HepG2 (cell line): ENCODE data around the gene GGA3. TPM values are rescaled to one million over a fixed set of nuclear protein-coding genes. Genes with fewer than 3 reads are reported as not detected.
A peak's percentile ranks its signal among the peaks of the same experiment; 100 is the strongest.

Source experiments
- CCAR2 ChIP-seq: fragments of 200-400 bp; formaldehyde crosslinking; optimal IDR thresholded peaks from 2 replicates; pipeline ENCODE3; 2018; ENCODE audit warnings: low read depth, mild to moderate bottlenecking, low read length, moderate library complexity
- HNRNPLL ChIP-seq: fragments of 200-400 bp; formaldehyde crosslinking; IDR thresholded peaks from 2 replicates; pipeline ENCODE4 v1.6.1; 2017; ENCODE audit warnings: mild to moderate bottlenecking, low read depth, low read length; ENCODE audit not compliant: poor library complexity, severe bottlenecking
- MZF1 ChIP-seq: sonication (generic); formaldehyde crosslinking; IDR thresholded peaks from 2 replicates; pipeline ENCODE4 v1.8.1; 2023; ENCODE audit warnings: mild to moderate bottlenecking, missing genetic modification reagents, borderline replicate concordance
- NR2F1 ChIP-seq, 2 experiments: fragments of 450-650 bp in 1 of 2; formaldehyde crosslinking in 1 of 2; IDR thresholded peaks; 2 replicates each; pipeline versions ENCODE4 v1.5.0 to v1.6.1; 2016 to 2020; ENCODE audit warnings: mild to moderate bottlenecking in 1 of 2, missing compliant biosample characterization in 1 of 2, missing genetic modification reagents in 1 of 2, moderate library complexity in 1 of 2
- SNAPC4 ChIP-seq: sonication (generic); formaldehyde crosslinking; IDR thresholded peaks from 2 replicates; pipeline ENCODE4 v1.4.0; 2020; ENCODE audit warnings: mild to moderate bottlenecking, missing genetic modification reagents
- TFE3 ChIP-seq: IDR thresholded peaks from 2 replicates; pipeline ENCODE4 v1.6.1; 2016
- ZNF292 ChIP-seq: sonication (generic); formaldehyde crosslinking; IDR thresholded peaks from 2 replicates; pipeline ENCODE4 v1.8.1; 2022; ENCODE audit warnings: mild to moderate bottlenecking, low read depth, missing genetic modification reagents, borderline replicate concordance
- ZNF614 ChIP-seq: IDR thresholded peaks from 2 replicates; pipeline ENCODE4 v1.6.1; 2018; ENCODE audit warnings: missing biosample characterization, missing genetic modification reagents, inconsistent platforms, borderline replicate concordance
- ZNF878 ChIP-seq: sonication (generic); formaldehyde crosslinking; IDR thresholded peaks from 2 replicates; pipeline ENCODE4 v1.8.1; 2023; ENCODE audit warnings: mild to moderate bottlenecking, missing genetic modification reagents, moderate library complexity
- polyA plus RNA-seq, 8 experiments: library from polyadenylated mRNA; depleted of rRNA in 3 of 8; stranded (reverse) in 7 of 8; unstranded in 1 of 8; fragments of >200 nt; fragmentation: Illumina TruSeq in 4 of 8; extraction: Trizol in 4 of 8; gene quantifications; 2 replicates each; pipeline versions ENCODE4 v1.2.1 to v1.2.3, GENCODE V29; 2011 to 2016; ENCODE audit warnings: low read depth in 4 of 8, missing spikeins in 1 of 8, mixed read lengths in 1 of 8; ENCODE audit not compliant: insufficient read depth in 1 of 8
- total RNA-seq, 5 experiments: library from RNA; depleted of rRNA; stranded (reverse); fragments of >200 nt; fragmentation: Illumina TruSeq; extraction: Trizol; gene quantifications; 2 replicates each; pipeline ENCODE4 v1.2.3, GENCODE V29; 2016; ENCODE audit warnings: low read depth in 1 of 5
- TF ChIP-seq, protein P1 (sequence below): IDR thresholded peaks from 2 replicates; pipeline ENCODE4 v1.6.1; 2016; ENCODE audit warnings: low read depth, control low read depth
- TF ChIP-seq, protein P2 (sequence below): sonication (generic); formaldehyde crosslinking; IDR thresholded peaks from 2 replicates; pipeline ENCODE4 v1.4.0; 2020; ENCODE audit warnings: mild to moderate bottlenecking, missing genetic modification reagents

Gene GGA3
- total and polyA plus RNA-seq, 2 of the 13 experiments (the other 11 are each of a cell fraction or from before 2014, with no cell fraction given): 28.4 to 43.7 TPM

DNA sequence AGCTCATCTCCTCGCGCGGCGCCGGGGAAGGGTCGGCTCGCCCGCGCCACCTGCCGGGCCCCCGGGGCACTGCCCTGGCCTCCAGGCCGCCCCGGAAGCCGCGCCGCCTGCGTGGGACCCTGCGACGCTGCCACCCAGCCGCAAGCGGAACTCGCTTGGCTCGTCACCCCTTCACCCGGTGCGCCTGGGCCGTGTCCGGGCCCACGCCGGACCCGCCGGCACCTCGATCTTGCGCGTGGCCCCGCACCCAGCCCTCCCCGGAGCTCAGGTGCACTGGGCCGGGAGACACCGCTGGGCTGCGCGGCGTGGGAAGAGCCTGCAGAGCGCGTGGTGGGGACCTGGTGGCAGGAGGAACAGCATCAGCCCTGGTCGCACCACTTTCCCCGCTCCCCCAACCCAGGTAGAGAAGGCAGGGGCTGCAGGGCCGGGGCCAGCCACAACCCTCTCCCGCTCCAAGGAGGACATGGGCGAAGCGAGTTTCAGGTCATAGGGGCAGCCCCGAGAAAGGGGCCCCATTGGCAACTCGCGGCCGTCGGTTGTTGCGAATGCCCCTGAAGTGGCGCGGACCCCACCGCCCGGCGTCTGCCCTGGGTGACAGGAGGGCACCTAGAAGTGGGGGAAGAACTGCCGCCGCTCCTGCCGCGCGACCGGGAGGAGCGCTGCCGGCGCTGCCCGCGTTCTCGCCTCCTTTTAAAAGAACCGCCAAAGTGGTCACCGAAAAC lies 10.0 kb upstream of the GGA3 start (continued):
- TF ChIP-seq SNAPC4 (no peak), ZNF292 (CRISPR knock-in tag) (no peak), TFE3 (CRISPR knock-in tag) (no peak), CCAR2 (no peak), MZF1 (CRISPR knock-in tag) (no peak), HNRNPLL (peak; percentile 71), ZNF614 (0 out of 2 replicates have a peak, but pooled peaks have one; percentile 13), ZNF878 (CRISPR knock-in tag) (no peak), NR2F1 (CRISPR knock-in tag; IDR thresholded peaks at IDR 0.05) (0 out of 4 replicates have a peak, but pooled peaks of 1 of the 2 experiments have one; percentile 30)
- TF ChIP-seq, protein P1, sequence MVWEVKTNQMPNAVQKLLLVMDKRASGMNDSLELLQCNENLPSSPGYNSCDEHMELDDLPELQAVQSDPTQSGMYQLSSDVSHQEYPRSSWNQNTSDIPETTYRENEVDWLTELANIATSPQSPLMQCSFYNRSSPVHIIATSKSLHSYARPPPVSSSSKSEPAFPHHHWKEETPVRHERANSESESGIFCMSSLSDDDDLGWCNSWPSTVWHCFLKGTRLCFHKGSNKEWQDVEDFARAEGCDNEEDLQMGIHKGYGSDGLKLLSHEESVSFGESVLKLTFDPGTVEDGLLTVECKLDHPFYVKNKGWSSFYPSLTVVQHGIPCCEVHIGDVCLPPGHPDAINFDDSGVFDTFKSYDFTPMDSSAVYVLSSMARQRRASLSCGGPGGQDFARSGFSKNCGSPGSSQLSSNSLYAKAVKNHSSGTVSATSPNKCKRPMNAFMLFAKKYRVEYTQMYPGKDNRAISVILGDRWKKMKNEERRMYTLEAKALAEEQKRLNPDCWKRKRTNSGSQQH: no peak
- TF ChIP-seq, protein P2, sequence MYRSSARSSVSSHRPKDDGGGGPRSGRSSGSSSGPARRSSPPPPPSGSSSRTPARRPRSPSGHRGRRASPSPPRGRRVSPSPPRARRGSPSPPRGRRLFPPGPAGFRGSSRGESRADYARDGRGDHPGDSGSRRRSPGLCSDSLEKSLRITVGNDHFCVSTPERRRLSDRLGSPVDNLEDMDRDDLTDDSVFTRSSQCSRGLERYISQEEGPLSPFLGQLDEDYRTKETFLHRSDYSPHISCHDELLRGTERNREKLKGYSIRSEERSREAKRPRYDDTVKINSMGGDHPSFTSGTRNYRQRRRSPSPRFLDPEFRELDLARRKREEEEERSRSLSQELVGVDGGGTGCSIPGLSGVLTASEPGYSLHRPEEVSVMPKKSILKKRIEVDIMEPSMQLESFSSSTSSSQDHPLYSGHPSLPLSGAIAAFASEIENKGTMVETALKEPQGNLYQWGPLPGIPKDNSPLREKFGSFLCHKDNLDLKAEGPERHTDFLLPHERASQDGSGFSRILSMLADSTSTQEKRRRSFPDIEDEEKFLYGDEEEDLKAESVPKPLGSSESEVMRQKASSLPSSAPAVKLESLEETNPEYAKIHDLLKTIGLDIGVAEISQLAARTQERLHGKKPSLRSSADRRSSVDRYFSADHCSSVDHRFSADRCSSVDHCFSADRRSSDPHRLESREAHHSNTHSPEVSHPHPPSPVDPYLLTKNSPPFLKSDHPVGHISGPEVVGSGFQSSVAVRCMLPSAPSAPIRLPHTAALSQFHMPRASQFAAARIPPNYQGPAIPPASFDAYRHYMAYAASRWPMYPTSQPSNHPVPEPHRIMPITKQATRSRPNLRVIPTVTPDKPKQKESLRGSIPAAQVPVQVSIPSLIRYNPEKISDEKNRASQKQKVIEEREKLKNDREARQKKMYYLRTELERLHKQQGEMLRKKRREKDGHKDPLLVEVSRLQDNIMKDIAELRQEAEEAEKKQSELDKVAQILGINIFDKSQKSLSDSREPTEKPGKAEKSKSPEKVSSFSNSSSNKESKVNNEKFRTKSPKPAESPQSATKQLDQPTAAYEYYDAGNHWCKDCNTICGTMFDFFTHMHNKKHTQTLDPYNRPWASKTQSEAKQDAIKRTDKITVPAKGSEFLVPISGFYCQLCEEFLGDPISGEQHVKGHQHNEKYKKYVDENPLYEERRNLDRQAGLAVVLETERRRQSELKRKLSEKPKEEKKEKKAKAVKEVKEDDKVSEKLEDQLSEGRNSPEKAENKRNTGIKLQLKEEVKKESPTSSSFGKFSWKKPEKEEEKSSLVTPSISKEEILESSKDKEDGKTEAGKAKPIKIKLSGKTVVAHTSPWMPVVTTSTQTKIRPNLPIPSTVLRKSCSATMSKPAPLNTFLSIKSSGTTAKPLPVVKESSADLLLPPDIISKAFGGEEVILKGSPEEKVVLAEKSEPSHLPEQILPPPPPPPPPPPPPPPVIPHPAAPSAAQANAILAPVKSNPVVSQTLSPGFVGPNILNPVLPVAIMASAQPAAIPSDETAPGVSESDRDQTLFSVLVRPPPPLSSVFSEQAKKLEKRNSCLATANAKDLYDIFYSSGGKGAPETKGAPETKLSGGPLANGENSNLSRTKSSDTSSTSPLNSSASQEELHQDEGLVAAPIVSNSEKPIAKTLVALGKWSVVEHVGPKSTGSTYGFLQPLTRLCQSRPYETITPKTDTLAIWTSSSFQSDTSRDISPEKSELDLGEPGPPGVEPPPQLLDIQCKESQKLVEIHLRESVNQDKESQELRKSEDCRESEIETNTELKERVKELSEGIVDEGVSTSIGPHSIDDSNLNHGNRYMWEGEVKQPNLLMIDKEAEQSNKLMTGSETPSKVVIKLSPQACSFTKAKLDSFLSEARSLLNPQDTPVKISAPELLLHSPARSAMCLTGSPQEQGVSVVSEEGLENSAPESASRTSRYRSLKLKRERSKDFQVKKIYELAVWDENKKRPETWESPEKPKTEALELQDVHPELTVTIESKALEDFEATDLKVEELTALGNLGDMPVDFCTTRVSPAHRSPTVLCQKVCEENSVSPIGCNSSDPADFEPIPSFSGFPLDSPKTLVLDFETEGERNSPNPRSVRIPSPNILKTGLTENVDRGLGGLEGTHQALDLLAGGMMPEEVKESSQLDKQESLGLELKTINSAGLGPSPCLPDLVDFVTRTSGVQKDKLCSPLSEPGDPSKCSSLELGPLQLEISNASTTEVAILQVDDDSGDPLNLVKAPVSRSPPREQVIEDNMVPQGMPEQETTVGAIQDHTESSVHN (CRISPR knock-in tag): peak; percentile 45; the same call in 1 of the 2 replicates
